ENCODE measurements around the gene GPR176.

Gene GPR176

GRCh38 chr15:39921274-39921638 is 1.2 kb upstream of the GPR176 start:
- TF ChIP-seq, protein P1, sequence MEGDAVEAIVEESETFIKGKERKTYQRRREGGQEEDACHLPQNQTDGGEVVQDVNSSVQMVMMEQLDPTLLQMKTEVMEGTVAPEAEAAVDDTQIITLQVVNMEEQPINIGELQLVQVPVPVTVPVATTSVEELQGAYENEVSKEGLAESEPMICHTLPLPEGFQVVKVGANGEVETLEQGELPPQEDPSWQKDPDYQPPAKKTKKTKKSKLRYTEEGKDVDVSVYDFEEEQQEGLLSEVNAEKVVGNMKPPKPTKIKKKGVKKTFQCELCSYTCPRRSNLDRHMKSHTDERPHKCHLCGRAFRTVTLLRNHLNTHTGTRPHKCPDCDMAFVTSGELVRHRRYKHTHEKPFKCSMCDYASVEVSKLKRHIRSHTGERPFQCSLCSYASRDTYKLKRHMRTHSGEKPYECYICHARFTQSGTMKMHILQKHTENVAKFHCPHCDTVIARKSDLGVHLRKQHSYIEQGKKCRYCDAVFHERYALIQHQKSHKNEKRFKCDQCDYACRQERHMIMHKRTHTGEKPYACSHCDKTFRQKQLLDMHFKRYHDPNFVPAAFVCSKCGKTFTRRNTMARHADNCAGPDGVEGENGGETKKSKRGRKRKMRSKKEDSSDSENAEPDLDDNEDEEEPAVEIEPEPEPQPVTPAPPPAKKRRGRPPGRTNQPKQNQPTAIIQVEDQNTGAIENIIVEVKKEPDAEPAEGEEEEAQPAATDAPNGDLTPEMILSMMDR (IDR thresholded peaks at IDR 0.05; ENCODE audit: insufficient read depth, low read length): no peak
- TF ChIP-seq GABPA (IDR thresholded peaks at IDR 0.05; ENCODE audit: low read depth): no peak
- TF ChIP-seq, protein P2, sequence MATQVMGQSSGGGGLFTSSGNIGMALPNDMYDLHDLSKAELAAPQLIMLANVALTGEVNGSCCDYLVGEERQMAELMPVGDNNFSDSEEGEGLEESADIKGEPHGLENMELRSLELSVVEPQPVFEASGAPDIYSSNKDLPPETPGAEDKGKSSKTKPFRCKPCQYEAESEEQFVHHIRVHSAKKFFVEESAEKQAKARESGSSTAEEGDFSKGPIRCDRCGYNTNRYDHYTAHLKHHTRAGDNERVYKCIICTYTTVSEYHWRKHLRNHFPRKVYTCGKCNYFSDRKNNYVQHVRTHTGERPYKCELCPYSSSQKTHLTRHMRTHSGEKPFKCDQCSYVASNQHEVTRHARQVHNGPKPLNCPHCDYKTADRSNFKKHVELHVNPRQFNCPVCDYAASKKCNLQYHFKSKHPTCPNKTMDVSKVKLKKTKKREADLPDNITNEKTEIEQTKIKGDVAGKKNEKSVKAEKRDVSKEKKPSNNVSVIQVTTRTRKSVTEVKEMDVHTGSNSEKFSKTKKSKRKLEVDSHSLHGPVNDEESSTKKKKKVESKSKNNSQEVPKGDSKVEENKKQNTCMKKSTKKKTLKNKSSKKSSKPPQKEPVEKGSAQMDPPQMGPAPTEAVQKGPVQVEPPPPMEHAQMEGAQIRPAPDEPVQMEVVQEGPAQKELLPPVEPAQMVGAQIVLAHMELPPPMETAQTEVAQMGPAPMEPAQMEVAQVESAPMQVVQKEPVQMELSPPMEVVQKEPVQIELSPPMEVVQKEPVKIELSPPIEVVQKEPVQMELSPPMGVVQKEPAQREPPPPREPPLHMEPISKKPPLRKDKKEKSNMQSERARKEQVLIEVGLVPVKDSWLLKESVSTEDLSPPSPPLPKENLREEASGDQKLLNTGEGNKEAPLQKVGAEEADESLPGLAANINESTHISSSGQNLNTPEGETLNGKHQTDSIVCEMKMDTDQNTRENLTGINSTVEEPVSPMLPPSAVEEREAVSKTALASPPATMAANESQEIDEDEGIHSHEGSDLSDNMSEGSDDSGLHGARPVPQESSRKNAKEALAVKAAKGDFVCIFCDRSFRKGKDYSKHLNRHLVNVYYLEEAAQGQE (IDR thresholded peaks at IDR 0.05; ENCODE audit: insufficient replicate concordance, low read depth): no peak
- Histone ChIP-seq H3K27me3 (ENCODE audit: insufficient read depth, poor library complexity, severe bottlenecking) (peaks cover 17% of the 10 kb centered on the region), H3K27ac (replicated peaks) (peak overlapping the region; percentile 31), H3K4me3 (replicated peaks; ENCODE audit: insufficient read depth, low read length) (peak overlapping the region; percentile 70)
- DNase-seq (ENCODE audit: low read depth in 1 of 2, low spot score in 1 of 2): no peak

- H3K4me3 ChIP-seq (replicated peaks; ENCODE audit: insufficient read depth, low read length): peak overlapping the region; percentile 70
- peaks cover 17% of the 10 kb centered on the region for H3K27me3 ChIP-seq (ENCODE audit: insufficient read depth, poor library complexity, severe bottlenecking)
- H3K27ac ChIP-seq (replicated peaks): peak overlapping the region; percentile 31
- peak; percentile 84 for TF ChIP-seq POLR2AphosphoS5 (IDR thresholded peaks at IDR 0.05; ENCODE audit: low read depth)
- no peak for TF ChIP-seq GABPA (IDR thresholded peaks at IDR 0.05; ENCODE audit: low read depth)
- no peak for TF ChIP-seq SPI1 (IDR thresholded peaks at IDR 0.05; ENCODE audit: borderline replicate concordance, low read depth)
- TF ChIP-seq, protein P2 (IDR thresholded peaks at IDR 0.05; ENCODE audit: insufficient replicate concordance, low read depth): peak; percentile 11
- TF ChIP-seq, protein P1 (IDR thresholded peaks at IDR 0.05; ENCODE audit: insufficient read depth, low read length): no peak
- peak; percentile 34 to 40 for DNase-seq (ENCODE audit: low read depth in 1 of 2, low spot score in 1 of 2)
Observed at GRCh38 chr15:39920510-39921273, 626 bp upstream of the GPR176 start.

- Histone ChIP-seq H3K27me3 (ENCODE audit: insufficient read depth, poor library complexity, severe bottlenecking) (peaks cover 17% of the 10 kb centered on the region), H3K4me3 (replicated peaks; ENCODE audit: insufficient read depth, low read length) (no peak overlapping the region; the same call in 1 of the 2 replicates), H3K27ac (replicated peaks) (no peak overlapping the region)
- DNase-seq (ENCODE audit: low read depth in 1 of 2, low spot score in 1 of 2): no peak
- TF ChIP-seq, protein P1 (IDR thresholded peaks at IDR 0.05; ENCODE audit: insufficient read depth, low read length): no peak
Observed at GRCh38 chr15:39919411-39919747, 687 bp downstream of the GPR176 start.
